Stimulated activated CD8-positive, alpha-beta memory T cell treated with anti-CD3 and anti-CD28 coated beads, Interleukin-4, amount 100 ng/mL, for 24 hours (primary cell): ENCODE results near the gene NEURL4.

Source experiments
- DNase-seq: peaks from one replicate; pipeline ENCODE4 v3.0.0-alpha.2; 2020; ENCODE audit warnings: low read depth

Gene NEURL4

GRCh38 chr17:7304179-7304578, 25.0 kb downstream of the NEURL4 start:
- DNase-seq, result no peak

GRCh38 chr17:7296189-7296861, 32.8 kb downstream of the NEURL4 start:
- peak; percentile 61 for DNase-seq

GRCh38 chr17:7295230-7296180, 33.6 kb downstream of the NEURL4 start:
- DNase-seq, result no peak

GRCh38 chr17:7294614-7295153, 34.5 kb downstream of the NEURL4 start, which contains the start of gene YBX2:
Gene YBX2, minus strand, starts transcription at chr17:7294639. Its CDS starts 139 bp downstream, at chr17:7294500.
- DNase-seq, result peak; percentile 69

GRCh38 chr17:7293816-7294613, 35.1 kb downstream of the NEURL4 start:
- DNase-seq, result no peak

GRCh38 chr17:7293159-7293558, 36.0 kb downstream of the NEURL4 start:
- DNase-seq, result no peak

- no peak for DNase-seq
Observed at GRCh38 chr17:7292729-7293128, 36.4 kb downstream of the NEURL4 start.

GRCh38 chr17:7292194-7292593, 36.9 kb downstream of the NEURL4 start:
- DNase-seq, result no peak

- DNase-seq, result no peak
Observed at GRCh38 chr17:7290685-7291084, 38.5 kb downstream of the NEURL4 start.

GRCh38 chr17:7290166-7290565, 39.0 kb downstream of the NEURL4 start:
- no peak for DNase-seq

GRCh38 chr17:7289256-7290032, 39.7 kb downstream of the NEURL4 start:
- no peak for DNase-seq

GRCh38 chr17:7285679-7286078, 43.5 kb downstream of the NEURL4 start:
- DNase-seq, result no peak

GRCh38 chr17:7284911-7285310, 44.2 kb downstream of the NEURL4 start:
- DNase-seq, result no peak

GRCh38 chr17:7283471-7284216, 45.5 kb downstream of the NEURL4 start:
- DNase-seq, result no peak

GRCh38 chr17:7282752-7283321, 46.3 kb downstream of the NEURL4 start:
- no peak for DNase-seq

GRCh38 chr17:7281953-7282751, 47.0 kb downstream of the NEURL4 start:
- DNase-seq, result no peak

- DNase-seq, result peak; percentile 82
Observed at GRCh38 chr17:7281074-7281952, 47.8 kb downstream of the NEURL4 start, which contains the start of gene SLC2A4. Gene SLC2A4, plus strand, starts transcription at chr17:7281718. Its CDS starts 217 bp downstream, at chr17:7281935.

GRCh38 chr17:7280519-7281073, 48.5 kb downstream of the NEURL4 start:
- peak; percentile 71 for DNase-seq
